ENCODE measurements around the gene MFN1. TPM values are rescaled to one million over a fixed set of nuclear protein-coding genes. Genes with fewer than 3 reads are reported as not detected.

The MFN1 gene
- total RNA-seq, 1 experiment from 2014 or later: 45.2 TPM

- H2BK15ac ChIP-seq (ENCODE audit: low read depth, low read length): no peak overlapping the region
- H3K27ac ChIP-seq (ENCODE audit: insufficient read length, low read depth, low read length): no peak overlapping the region
- Mint-ChIP-seq H3K4me3 (no peak overlapping the region), H3K27ac (no peak overlapping the region), H3K4me1 (no peaks in the 10 kb centered on the region), H3K9me3 (no peaks in the 10 kb centered on the region), H3K36me3 (ENCODE audit: insufficient read depth in 1 of 3, low read depth in 3 of 3) (peaks cover 3 to 42% (median 38%) of the 10 kb centered on the region in 3 experiments; a peak in 6 of 7 replicates), H3K27me3 (ENCODE audit: low read depth) (no peaks in the 10 kb centered on the region)
- no peak overlapping the region for H4K91ac ChIP-seq (ENCODE audit: insufficient read length, low read depth, low read length)
- H3K9ac ChIP-seq (ENCODE audit: extremely low read depth, insufficient read length, low read length): no peak overlapping the region
- H3K4ac ChIP-seq (ENCODE audit: low read depth, low read length): no peak overlapping the region
- H2AFZ ChIP-seq (ENCODE audit: low read length): no peak overlapping the region
- no peaks in the 10 kb centered on the region for H4K20me1 ChIP-seq (ENCODE audit: control insufficient read depth, insufficient read depth, insufficient read length)
- no peak overlapping the region for H3T11ph ChIP-seq (ENCODE audit: low read length)
- no peak overlapping the region for H4K5ac ChIP-seq (ENCODE audit: insufficient read length, low read depth, low read length)
- no peak overlapping the region for H4K8ac ChIP-seq (replicated peaks; ENCODE audit: insufficient read length, low read depth, low read length)
- no peak overlapping the region for H2BK12ac ChIP-seq (ENCODE audit: insufficient read length, low read depth, low read length)
- H2AK5ac ChIP-seq (ENCODE audit: insufficient read length, low read length): no peak overlapping the region
- DNase-seq: no peak
- H3K23me2 ChIP-seq (ENCODE audit: insufficient read length, low read depth, low read length, poor library complexity, severe bottlenecking): no peaks in the 10 kb centered on the region
- no peaks in the 10 kb centered on the region for H3K27me3 ChIP-seq (ENCODE audit: insufficient read depth, low read length)
- H3K4me1 ChIP-seq (ENCODE audit: insufficient read depth, low read length): no peaks in the 10 kb centered on the region
- H3K9me3 ChIP-seq (ENCODE audit: control insufficient read depth, low read depth, low read length): no peaks in the 10 kb centered on the region
- H3K79me1 ChIP-seq (ENCODE audit: insufficient read depth, low read depth, low read length, poor library complexity, severe bottlenecking): no peaks in the 10 kb centered on the region
- no peak for TF ChIP-seq CTCF (conservative IDR thresholded peaks at IDR 0.05)
- no peak overlapping the region for H2BK5ac ChIP-seq (ENCODE audit: insufficient read length, low read length)
- no peak overlapping the region for H3K4me2 ChIP-seq (ENCODE audit: insufficient read depth, insufficient read length, low read length)
- no peak overlapping the region for H3K56ac ChIP-seq (ENCODE audit: insufficient read length, low read depth, low read length)
- no peak overlapping the region for H3K18ac ChIP-seq (ENCODE audit: insufficient read length, low read depth, low read length)
- no peak overlapping the region for H2BK120ac ChIP-seq (ENCODE audit: low read depth, low read length, poor library complexity, severe bottlenecking)
- no peak overlapping the region for H2BK20ac ChIP-seq (ENCODE audit: low read depth, low read length, poor library complexity, severe bottlenecking)
- no peaks in the 10 kb centered on the region for H3K79me2 ChIP-seq (ENCODE audit: insufficient read depth, low read length)
- no peak overlapping the region for H3K14ac ChIP-seq (ENCODE audit: insufficient read depth, low read length)
- H3K23ac ChIP-seq (ENCODE audit: insufficient read length, low read depth, low read length): no peak overlapping the region
- no CpG with 5 or more reads among the region's 1 CpG for WGBS (ENCODE audit: extremely low coverage, insufficient read length, low lambda C conversion rate)
Observed at GRCh38 chr3:179376474-179376873, 29.0 kb downstream of the MFN1 start.
